Suprapubic skin (tissue), 4 donors: ENCODE data around the gene SRPRB. TPM values are rescaled to one million over a fixed set of nuclear protein-coding genes. Genes with fewer than 3 reads are reported as not detected.

ENCODE experiments used
- DNase-seq, 2 donors: peaks; one replicate each; pipeline ENCODE4 v3.0.0-alpha.2; 2019; ENCODE audit warnings: low spot score in 2 of 2
- H3K27ac ChIP-seq: fragments of 200-600 bp; sonication (generic); one replicate; pipeline ENCODE4 v1.5.1; 2019
- H3K27me3 ChIP-seq: fragments of 200-600 bp; sonication (generic); one replicate; pipeline ENCODE4 v1.5.1; 2019
- H3K36me3 ChIP-seq: fragments of 200-600 bp; sonication (generic); one replicate; pipeline ENCODE4 v1.5.1; 2019
- H3K4me1 ChIP-seq: fragments of 200-600 bp; sonication (generic); one replicate; pipeline ENCODE4 v1.5.1; 2019
- H3K4me3 ChIP-seq: fragments of 200-600 bp; sonication (generic); one replicate; pipeline ENCODE4 v1.5.1; 2019; ENCODE audit warnings: mild to moderate bottlenecking
- H3K9me3 ChIP-seq: fragments of 200-600 bp; sonication (generic); one replicate; pipeline ENCODE4 v1.5.1; 2019
- CTCF ChIP-seq, 2 donors: fragments of 200-600 bp in 1 of 2; fragments of 450-650 bp in 1 of 2; sonication (generic) in 1 of 2; IDR thresholded peaks; one replicate each; pipeline ENCODE4 v1.5.1; 2016 to 2019; ENCODE audit warnings: antibody characterized with exemption in 2 of 2, mild to moderate bottlenecking in 1 of 2, moderate library complexity in 1 of 2
- EP300 ChIP-seq: sonication (generic); formaldehyde crosslinking; IDR thresholded peaks from one replicate; pipeline ENCODE4 v1.6.1; 2017; ENCODE audit warnings: antibody characterized with exemption
- POLR2A ChIP-seq, 2 donors: fragments of 450-650 bp; IDR thresholded peaks; one replicate each; pipeline ENCODE4 v1.6.1; 2017; ENCODE audit warnings: antibody characterized with exemption in 2 of 2, mild to moderate bottlenecking in 2 of 2, moderate library complexity in 2 of 2
- POLR2AphosphoS5 ChIP-seq, 3 donors: sonication (generic); formaldehyde crosslinking; IDR thresholded peaks; one replicate each; pipeline ENCODE4 v1.6.1; 2017; ENCODE audit warnings: antibody characterized with exemption in 3 of 3
- WGBS: methylation state at CpG from one replicate; pipeline ENCODE4 v1.1.5; 2018; 5-methylcytosine and 5-hydroxymethylcytosine counted together
- total RNA-seq, 4 donors: library from RNA; depleted of rRNA; stranded (reverse); fragments of >200 nt; gene quantifications; one replicate each; pipeline ENCODE4 v1.1.0, GENCODE V29; 2016

SRPRB gene
- total RNA-seq, 4 donors from 2014 or later: 21.1 to 36.5 (median 23.8) TPM

GRCh38 chr3:133763797-133764683 is 41.6 kb upstream of the SRPRB start:
- Histone ChIP-seq H3K36me3 (no peaks in the 10 kb centered on the region), H3K27me3 (no peaks in the 10 kb centered on the region), H3K9me3 (no peaks in the 10 kb centered on the region), H3K4me1 (peaks cover 13% of the 10 kb centered on the region), H3K4me3 (no peak overlapping the region), H3K27ac (no peak overlapping the region)
- DNase-seq: no peak
- 48% methylated on average over 6 of the region's 6 CpGs for WGBS
- TF ChIP-seq POLR2A (IDR thresholded peaks at IDR 0.05) (no peak), CTCF (IDR thresholded peaks at IDR 0.05) (no peak), POLR2AphosphoS5 (IDR thresholded peaks at IDR 0.05) (no peak), EP300 (no peak)

DNA sequence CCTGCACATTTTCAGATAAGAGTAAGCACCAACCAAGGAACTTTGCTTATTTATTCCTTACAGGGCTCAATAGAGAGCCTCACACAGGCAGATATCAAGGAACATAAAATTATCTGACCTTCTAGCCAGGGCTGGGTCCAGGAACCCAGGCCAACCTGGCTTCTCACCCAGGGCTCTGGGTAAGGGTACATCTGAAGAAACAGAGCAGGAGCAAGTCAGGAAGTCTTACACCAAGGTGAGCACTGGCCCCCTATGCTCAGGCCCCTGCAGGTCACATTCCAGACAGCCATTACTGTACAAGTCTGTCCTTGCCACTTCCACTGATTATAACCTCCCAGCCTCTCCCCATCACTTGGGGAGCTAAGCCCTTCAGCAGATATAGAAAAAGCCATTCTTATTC is 40.4 kb upstream of the SRPRB start:
- DNase-seq: no peak
- no peaks in the 10 kb centered on the region for H3K36me3 ChIP-seq
- no peak overlapping the region for H3K27ac ChIP-seq
- H3K4me1 ChIP-seq: peaks cover 13% of the 10 kb centered on the region
- no peaks in the 10 kb centered on the region for H3K27me3 ChIP-seq
- no peaks in the 10 kb centered on the region for H3K9me3 ChIP-seq
- no peak overlapping the region for H3K4me3 ChIP-seq
- TF ChIP-seq CTCF (IDR thresholded peaks at IDR 0.05) (no peak), POLR2A (IDR thresholded peaks at IDR 0.05) (no peak), POLR2AphosphoS5 (IDR thresholded peaks at IDR 0.05) (no peak), EP300 (no peak)

GRCh38 chr3:133767607-133768006 is 38.0 kb upstream of the SRPRB start:
- H3K36me3 ChIP-seq: no peaks in the 10 kb centered on the region
- WGBS: 89% methylated on average over 1 of the region's 1 CpG
- no peaks in the 10 kb centered on the region for H3K9me3 ChIP-seq
- H3K4me1 ChIP-seq: peaks cover 13% of the 10 kb centered on the region
- DNase-seq: no peak
- no peak overlapping the region for H3K27ac ChIP-seq
- no peaks in the 10 kb centered on the region for H3K27me3 ChIP-seq
- H3K4me3 ChIP-seq: no peak overlapping the region
- no peak for TF ChIP-seq EP300
- TF ChIP-seq POLR2A (IDR thresholded peaks at IDR 0.05): no peak
- no peak for TF ChIP-seq POLR2AphosphoS5 (IDR thresholded peaks at IDR 0.05)
- no peak for TF ChIP-seq CTCF (IDR thresholded peaks at IDR 0.05)

DNA sequence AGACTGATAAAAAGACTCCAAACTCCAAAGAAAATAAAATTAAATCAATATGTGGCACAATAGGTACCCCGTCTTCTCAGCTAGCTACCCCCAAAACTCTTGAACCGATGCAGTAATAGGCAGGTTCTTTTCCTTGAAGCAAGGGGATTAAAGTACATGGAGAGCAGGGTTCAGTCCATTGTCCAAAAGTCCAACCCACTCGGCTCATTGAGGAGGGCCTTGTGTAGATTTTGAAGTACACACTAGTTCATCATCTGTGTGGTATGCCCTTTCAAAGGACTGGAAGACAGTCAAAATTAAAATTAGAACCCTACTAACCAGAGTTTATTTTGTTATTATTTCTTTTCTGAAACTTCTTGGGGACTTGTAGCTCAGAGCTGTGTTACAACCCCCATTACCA is 36.1 kb upstream of the SRPRB start:
- H3K36me3 ChIP-seq: no peaks in the 10 kb centered on the region
- no peak overlapping the region for H3K27ac ChIP-seq
- peaks cover 6% of the 10 kb centered on the region for H3K4me1 ChIP-seq
- no peaks in the 10 kb centered on the region for H3K9me3 ChIP-seq
- 91% methylated on average over 3 of the region's 3 CpGs for WGBS
- DNase-seq: no peak
- no peak overlapping the region for H3K4me3 ChIP-seq
- no peaks in the 10 kb centered on the region for H3K27me3 ChIP-seq
- TF ChIP-seq POLR2AphosphoS5 (IDR thresholded peaks at IDR 0.05) (no peak), CTCF (IDR thresholded peaks at IDR 0.05) (no peak), POLR2A (IDR thresholded peaks at IDR 0.05) (no peak), EP300 (no peak)

DNA sequence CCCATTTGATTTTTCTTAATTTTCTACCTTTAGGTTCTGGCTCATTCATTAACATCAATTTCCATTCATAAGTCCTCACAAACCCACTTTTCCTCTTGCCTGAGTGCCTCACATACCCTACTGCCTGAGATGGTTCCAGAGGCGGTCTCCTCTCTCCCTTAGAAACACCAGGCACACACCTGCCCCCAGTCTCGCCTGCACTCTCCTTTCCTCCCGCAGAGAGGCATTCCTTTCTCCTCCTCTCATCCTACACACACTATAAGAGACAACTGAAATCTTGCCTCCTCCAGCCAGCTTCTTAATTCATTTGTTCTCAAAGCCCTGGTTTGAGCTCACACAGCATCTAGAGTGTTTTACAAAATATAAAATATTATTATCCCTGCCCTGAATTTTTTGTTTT is 31.9 kb upstream of the SRPRB start:
- no peaks in the 10 kb centered on the region for H3K36me3 ChIP-seq
- H3K4me3 ChIP-seq: no peak overlapping the region
- H3K9me3 ChIP-seq: no peaks in the 10 kb centered on the region
- TF ChIP-seq EP300: no peak
- no peak for TF ChIP-seq POLR2A (IDR thresholded peaks at IDR 0.05)
- TF ChIP-seq POLR2AphosphoS5 (IDR thresholded peaks at IDR 0.05): no peak
- TF ChIP-seq CTCF (IDR thresholded peaks at IDR 0.05): no peak
- H3K4me1 ChIP-seq: no peaks in the 10 kb centered on the region
- WGBS: 91% methylated on average over 3 of the region's 3 CpGs
- no peak for DNase-seq
- no peaks in the 10 kb centered on the region for H3K27me3 ChIP-seq
- H3K27ac ChIP-seq: no peak overlapping the region
